Measurements from ENCODE around the gene PTGES.

The PTGES gene

GRCh38 chr9:129722913-129723312, 29.9 kb downstream of the PTGES start:
- DNase-seq (ENCODE audit: low read depth), result no peak
- TF ChIP-seq CTCF (conservative IDR thresholded peaks at IDR 0.05; ENCODE audit: low read depth, low read length), result no peak

GRCh38 chr9:129720865-129721545, 31.8 kb downstream of the PTGES start:
- no peak for TF ChIP-seq CTCF (conservative IDR thresholded peaks at IDR 0.05; ENCODE audit: low read depth, low read length)
- no peak overlapping the region for H3K4me3 ChIP-seq (ENCODE audit: low read length)
- DNase-seq (ENCODE audit: low read depth), result no peak

More at GRCh38 chr9:129722913-129723312, 29.9 kb downstream of the PTGES start:
- no peak overlapping the region for H3K4me3 ChIP-seq (ENCODE audit: low read length)

GRCh38 chr9:129720181-129720864, 32.5 kb downstream of the PTGES start:
- H3K4me3 ChIP-seq (ENCODE audit: low read length), result no peak overlapping the region
- TF ChIP-seq CTCF (conservative IDR thresholded peaks at IDR 0.05; ENCODE audit: low read depth, low read length), result peak; percentile 45

GRCh38 chr9:129719135-129719534, 33.7 kb downstream of the PTGES start:
- DNase-seq (ENCODE audit: low read depth), result no peak
- peak; percentile 17 for TF ChIP-seq CTCF (conservative IDR thresholded peaks at IDR 0.05; ENCODE audit: low read depth, low read length)
- no peak overlapping the region for H3K4me3 ChIP-seq (ENCODE audit: low read length)

More at GRCh38 chr9:129720181-129720864, 32.5 kb downstream of the PTGES start:
- DNase-seq (ENCODE audit: low read depth), result no peak

GRCh38 chr9:129718647-129719046, 34.2 kb downstream of the PTGES start:
- DNase-seq (ENCODE audit: low read depth), result no peak

GRCh38 chr9:129717991-129718390, 34.9 kb downstream of the PTGES start:
- no peak for TF ChIP-seq CTCF (conservative IDR thresholded peaks at IDR 0.05; ENCODE audit: low read depth, low read length)
- no peak overlapping the region for H3K4me3 ChIP-seq (ENCODE audit: low read length)
- no peak for DNase-seq (ENCODE audit: low read depth)

More at GRCh38 chr9:129718647-129719046, 34.2 kb downstream of the PTGES start:
- H3K4me3 ChIP-seq (ENCODE audit: low read length), result no peak overlapping the region
- no peak for TF ChIP-seq CTCF (conservative IDR thresholded peaks at IDR 0.05; ENCODE audit: low read depth, low read length)

- peak; percentile 31 for DNase-seq (ENCODE audit: low read depth)
Measured at GRCh38 chr9:129716091-129716490, 36.8 kb downstream of the PTGES start.

More at GRCh38 chr9:129716091-129716490, 36.8 kb downstream of the PTGES start:
- H3K4me3 ChIP-seq (ENCODE audit: low read length), result no peak overlapping the region
- no peak for TF ChIP-seq CTCF (conservative IDR thresholded peaks at IDR 0.05; ENCODE audit: low read depth, low read length)
